ENCODE data around the gene NDEL1. TPM values are rescaled to one million over a fixed set of nuclear protein-coding genes. Genes with fewer than 3 reads are reported as not detected.

The NDEL1 gene
- total and polyA plus RNA-seq, 9 of the 15 experiments (the other 6 are each of a cell fraction or from before 2014, with no cell fraction given) = 0.86 to 30.5 (median 22.7) TPM

GRCh38 chr17:8409966-8410882 lies 25.5 kb upstream of the NDEL1 start (continued):
- TF ChIP-seq, protein P1, sequence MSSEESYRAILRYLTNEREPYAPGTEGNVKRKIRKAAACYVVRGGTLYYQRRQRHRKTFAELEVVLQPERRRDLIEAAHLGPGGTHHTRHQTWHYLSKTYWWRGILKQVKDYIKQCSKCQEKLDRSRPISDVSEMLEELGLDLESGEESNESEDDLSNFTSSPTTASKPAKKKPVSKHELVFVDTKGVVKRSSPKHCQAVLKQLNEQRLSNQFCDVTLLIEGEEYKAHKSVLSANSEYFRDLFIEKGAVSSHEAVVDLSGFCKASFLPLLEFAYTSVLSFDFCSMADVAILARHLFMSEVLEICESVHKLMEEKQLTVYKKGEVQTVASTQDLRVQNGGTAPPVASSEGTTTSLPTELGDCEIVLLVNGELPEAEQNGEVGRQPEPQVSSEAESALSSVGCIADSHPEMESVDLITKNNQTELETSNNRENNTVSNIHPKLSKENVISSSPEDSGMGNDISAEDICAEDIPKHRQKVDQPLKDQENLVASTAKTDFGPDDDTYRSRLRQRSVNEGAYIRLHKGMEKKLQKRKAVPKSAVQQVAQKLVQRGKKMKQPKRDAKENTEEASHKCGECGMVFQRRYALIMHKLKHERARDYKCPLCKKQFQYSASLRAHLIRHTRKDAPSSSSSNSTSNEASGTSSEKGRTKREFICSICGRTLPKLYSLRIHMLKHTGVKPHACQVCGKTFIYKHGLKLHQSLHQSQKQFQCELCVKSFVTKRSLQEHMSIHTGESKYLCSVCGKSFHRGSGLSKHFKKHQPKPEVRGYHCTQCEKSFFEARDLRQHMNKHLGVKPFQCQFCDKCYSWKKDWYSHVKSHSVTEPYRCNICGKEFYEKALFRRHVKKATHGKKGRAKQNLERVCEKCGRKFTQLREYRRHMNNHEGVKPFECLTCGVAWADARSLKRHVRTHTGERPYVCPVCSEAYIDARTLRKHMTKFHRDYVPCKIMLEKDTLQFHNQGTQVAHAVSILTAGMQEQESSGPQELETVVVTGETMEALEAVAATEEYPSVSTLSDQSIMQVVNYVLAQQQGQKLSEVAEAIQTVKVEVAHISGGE (CRISPR knock-in tag; IDR thresholded peaks at IDR 0.05) = no peak
- TF ChIP-seq, protein P2, sequence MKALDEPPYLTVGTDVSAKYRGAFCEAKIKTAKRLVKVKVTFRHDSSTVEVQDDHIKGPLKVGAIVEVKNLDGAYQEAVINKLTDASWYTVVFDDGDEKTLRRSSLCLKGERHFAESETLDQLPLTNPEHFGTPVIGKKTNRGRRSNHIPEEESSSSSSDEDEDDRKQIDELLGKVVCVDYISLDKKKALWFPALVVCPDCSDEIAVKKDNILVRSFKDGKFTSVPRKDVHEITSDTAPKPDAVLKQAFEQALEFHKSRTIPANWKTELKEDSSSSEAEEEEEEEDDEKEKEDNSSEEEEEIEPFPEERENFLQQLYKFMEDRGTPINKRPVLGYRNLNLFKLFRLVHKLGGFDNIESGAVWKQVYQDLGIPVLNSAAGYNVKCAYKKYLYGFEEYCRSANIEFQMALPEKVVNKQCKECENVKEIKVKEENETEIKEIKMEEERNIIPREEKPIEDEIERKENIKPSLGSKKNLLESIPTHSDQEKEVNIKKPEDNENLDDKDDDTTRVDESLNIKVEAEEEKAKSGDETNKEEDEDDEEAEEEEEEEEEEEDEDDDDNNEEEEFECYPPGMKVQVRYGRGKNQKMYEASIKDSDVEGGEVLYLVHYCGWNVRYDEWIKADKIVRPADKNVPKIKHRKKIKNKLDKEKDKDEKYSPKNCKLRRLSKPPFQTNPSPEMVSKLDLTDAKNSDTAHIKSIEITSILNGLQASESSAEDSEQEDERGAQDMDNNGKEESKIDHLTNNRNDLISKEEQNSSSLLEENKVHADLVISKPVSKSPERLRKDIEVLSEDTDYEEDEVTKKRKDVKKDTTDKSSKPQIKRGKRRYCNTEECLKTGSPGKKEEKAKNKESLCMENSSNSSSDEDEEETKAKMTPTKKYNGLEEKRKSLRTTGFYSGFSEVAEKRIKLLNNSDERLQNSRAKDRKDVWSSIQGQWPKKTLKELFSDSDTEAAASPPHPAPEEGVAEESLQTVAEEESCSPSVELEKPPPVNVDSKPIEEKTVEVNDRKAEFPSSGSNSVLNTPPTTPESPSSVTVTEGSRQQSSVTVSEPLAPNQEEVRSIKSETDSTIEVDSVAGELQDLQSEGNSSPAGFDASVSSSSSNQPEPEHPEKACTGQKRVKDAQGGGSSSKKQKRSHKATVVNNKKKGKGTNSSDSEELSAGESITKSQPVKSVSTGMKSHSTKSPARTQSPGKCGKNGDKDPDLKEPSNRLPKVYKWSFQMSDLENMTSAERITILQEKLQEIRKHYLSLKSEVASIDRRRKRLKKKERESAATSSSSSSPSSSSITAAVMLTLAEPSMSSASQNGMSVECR (CRISPR knock-in tag; IDR thresholded peaks at IDR 0.05) = no peak
- TF ChIP-seq ATF7 (IDR thresholded peaks at IDR 0.05) = peak; percentile 13; the same call in 1 of the 2 replicates
- no peak for TF ChIP-seq TAF15 (IDR thresholded peaks at IDR 0.05; ENCODE audit: low read depth, low read length)
- TF ChIP-seq ZNF668 (CRISPR knock-in tag; IDR thresholded peaks at IDR 0.05) = no peak
- TF ChIP-seq PYGO2 (tag; IDR thresholded peaks at IDR 0.05) = no peak
- TF ChIP-seq RBM39 (optimal IDR thresholded peaks at IDR 0.05; ENCODE audit: low read depth, low read length) = no peak
- no peak for TF ChIP-seq HEY1 (CRISPR knock-in tag; IDR thresholded peaks at IDR 0.05; ENCODE audit: borderline replicate concordance)
- TF ChIP-seq C11orf30 (IDR thresholded peaks at IDR 0.05; ENCODE audit: low read depth) = no peak
- TF ChIP-seq CTBP1 (IDR thresholded peaks at IDR 0.05; ENCODE audit: borderline replicate concordance) = peak; percentile 45; the same call in 1 of the 2 replicates

All from K562 (cell line).